ENCODE measurements around the gene ONECUT3. TPM values are rescaled to one million over a fixed set of nuclear protein-coding genes. Genes with fewer than 3 reads are reported as not detected.

The ONECUT3 gene
- total RNA-seq, 1 donor from 2014 or later = 41.9 TPM

DNA sequence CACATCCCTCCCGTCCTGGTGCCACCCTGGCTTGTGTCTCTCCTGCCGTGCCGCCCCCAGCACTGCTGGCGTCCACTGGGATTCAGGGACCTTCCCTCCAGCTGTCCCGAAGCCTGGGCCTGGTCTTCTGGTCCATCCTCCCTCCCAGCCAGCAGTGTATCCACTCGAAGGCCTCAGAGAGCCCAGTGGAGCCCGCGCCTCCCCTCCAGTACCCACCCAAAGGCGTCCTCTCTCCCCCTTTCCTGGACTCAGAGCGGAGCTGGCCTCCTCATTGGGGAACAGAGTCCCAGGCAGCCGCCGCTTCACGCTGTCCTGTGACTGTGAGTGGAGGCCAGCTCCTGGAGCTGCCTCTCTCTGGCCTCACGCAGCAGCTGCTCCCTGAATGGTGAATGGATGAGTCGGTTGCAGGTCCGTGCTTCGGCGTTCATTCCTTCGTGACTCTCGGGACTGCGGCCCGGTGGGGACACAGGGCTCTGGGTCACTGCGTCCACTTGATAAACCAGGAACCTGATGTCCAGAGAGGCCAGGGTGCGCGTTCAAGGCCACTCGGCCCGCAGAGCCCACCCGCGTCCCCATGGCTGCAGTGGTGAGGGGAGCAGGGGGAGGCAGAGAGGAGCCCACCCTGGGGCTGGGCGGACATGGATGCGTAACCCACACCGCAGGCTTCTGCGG is 12.1 kb downstream of the ONECUT3 start:
- H3K27ac Mint-ChIP-seq = no peak overlapping the region
- peaks cover 12% of the 10 kb centered on the region for H3K36me3 Mint-ChIP-seq (ENCODE audit: insufficient read depth)
- H3K9me3 Mint-ChIP-seq (ENCODE audit: low read depth) = peaks cover 2% of the 10 kb centered on the region
- TF ChIP-seq, protein P1, sequence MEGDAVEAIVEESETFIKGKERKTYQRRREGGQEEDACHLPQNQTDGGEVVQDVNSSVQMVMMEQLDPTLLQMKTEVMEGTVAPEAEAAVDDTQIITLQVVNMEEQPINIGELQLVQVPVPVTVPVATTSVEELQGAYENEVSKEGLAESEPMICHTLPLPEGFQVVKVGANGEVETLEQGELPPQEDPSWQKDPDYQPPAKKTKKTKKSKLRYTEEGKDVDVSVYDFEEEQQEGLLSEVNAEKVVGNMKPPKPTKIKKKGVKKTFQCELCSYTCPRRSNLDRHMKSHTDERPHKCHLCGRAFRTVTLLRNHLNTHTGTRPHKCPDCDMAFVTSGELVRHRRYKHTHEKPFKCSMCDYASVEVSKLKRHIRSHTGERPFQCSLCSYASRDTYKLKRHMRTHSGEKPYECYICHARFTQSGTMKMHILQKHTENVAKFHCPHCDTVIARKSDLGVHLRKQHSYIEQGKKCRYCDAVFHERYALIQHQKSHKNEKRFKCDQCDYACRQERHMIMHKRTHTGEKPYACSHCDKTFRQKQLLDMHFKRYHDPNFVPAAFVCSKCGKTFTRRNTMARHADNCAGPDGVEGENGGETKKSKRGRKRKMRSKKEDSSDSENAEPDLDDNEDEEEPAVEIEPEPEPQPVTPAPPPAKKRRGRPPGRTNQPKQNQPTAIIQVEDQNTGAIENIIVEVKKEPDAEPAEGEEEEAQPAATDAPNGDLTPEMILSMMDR (IDR thresholded peaks at IDR 0.05; ENCODE audit: unreplicated experiment) = no peak
- peaks cover 36% of the 10 kb centered on the region for H3K27me3 Mint-ChIP-seq
- DNase-seq (ENCODE audit: low spot score, unreplicated experiment) = no peak
- peaks cover 16% of the 10 kb centered on the region for H3K4me1 Mint-ChIP-seq (ENCODE audit: low read depth)
- no peak overlapping the region for H3K4me3 Mint-ChIP-seq (ENCODE audit: low read depth)

DNA sequence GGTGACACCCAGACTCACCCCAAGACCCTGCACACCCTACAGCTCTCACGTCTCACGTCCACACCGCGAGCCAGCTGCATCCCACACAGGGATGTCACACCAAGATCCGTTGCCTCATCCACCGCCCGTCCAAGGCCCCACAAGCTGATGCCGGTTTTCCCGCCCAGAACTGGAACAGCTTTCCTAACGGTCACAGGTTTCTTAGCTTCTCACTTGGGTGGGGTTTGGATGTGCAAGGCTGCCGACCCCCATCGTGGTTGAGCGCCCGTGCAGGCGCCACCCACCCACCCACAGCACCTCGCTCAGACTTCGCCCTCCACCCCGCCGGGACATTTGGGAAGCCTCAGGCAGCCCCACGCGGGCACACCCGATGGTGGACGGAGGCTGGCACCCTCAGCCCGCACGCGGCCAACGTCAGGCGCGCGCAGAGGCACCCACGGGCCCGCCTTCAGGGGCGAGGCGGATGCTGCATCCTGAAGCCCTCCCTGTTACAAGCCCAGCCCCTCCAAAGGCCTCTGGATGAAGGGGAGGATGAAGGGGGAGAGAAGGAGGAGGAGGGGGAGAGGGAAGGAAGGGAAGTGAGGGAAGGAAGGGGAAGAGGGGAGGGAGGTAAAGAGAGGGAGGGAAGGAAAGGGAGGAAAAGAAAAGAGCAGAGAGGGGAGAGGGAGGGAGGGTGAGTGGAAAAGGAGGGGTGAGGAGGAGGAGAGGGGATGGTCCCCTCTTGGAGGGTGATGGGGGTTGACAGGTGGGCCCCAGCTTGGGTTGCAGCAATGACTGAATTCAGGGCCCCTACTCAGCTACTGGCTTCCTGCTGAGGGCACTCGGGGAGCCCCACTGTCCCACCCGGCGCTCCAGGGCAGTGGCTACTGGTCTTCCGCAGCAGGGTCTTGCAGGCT is 12.8 kb downstream of the ONECUT3 start:
- no peak overlapping the region for H3K27ac Mint-ChIP-seq
- peaks cover 14% of the 10 kb centered on the region for H3K4me1 Mint-ChIP-seq (ENCODE audit: low read depth)
- no peak for DNase-seq (ENCODE audit: low spot score, unreplicated experiment)
- no peak overlapping the region for H3K4me3 Mint-ChIP-seq (ENCODE audit: low read depth)
- peaks cover 30% of the 10 kb centered on the region for H3K27me3 Mint-ChIP-seq
- TF ChIP-seq, protein P1 (IDR thresholded peaks at IDR 0.05; ENCODE audit: unreplicated experiment) = no peak
- peaks cover 10% of the 10 kb centered on the region for H3K9me3 Mint-ChIP-seq (ENCODE audit: low read depth)
- peaks cover 16% of the 10 kb centered on the region for H3K36me3 Mint-ChIP-seq (ENCODE audit: insufficient read depth)

- TF ChIP-seq, protein P1 (IDR thresholded peaks at IDR 0.05; ENCODE audit: unreplicated experiment) = no peak
- Mint-ChIP-seq H3K27ac (no peak overlapping the region), H3K4me1 (ENCODE audit: low read depth) (peaks cover 9% of the 10 kb centered on the region), H3K4me3 (ENCODE audit: low read depth) (no peak overlapping the region), H3K9me3 (ENCODE audit: low read depth) (peaks cover 11% of the 10 kb centered on the region), H3K27me3 (peaks cover 22% of the 10 kb centered on the region), H3K36me3 (ENCODE audit: insufficient read depth) (peaks cover 12% of the 10 kb centered on the region)
- DNase-seq (ENCODE audit: low spot score, unreplicated experiment) = no peak
Measured at GRCh38 chr19:1766800-1767352, 13.6 kb downstream of the ONECUT3 start.

DNA sequence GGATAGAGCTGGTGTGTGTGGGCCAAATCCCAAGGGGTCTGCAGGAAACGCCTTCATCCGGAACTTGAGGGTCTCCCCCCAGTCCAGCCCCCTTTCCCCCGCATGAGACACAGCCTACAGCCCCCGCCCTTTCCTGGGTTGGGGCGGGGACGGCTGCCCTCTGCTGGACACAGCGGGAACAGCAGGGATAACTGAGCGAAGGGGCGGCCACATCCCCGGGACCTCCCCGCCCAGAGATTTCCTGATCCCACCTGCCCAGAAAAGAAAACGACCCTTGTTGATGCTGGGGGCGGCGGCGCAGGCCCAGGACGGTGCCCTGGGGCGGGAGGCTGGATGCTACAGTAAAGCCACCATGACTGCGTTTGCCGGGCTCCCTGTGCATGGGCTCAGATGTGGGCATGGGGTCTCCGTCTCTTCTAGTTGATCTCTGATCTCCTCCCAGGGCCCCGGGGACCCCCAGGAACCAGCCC is 14.2 kb downstream of the ONECUT3 start:
- DNase-seq (ENCODE audit: low spot score, unreplicated experiment) = peak; percentile 69
- Mint-ChIP-seq H3K4me1 (ENCODE audit: low read depth) (peaks cover 9% of the 10 kb centered on the region), H3K9me3 (ENCODE audit: low read depth) (peaks cover 11% of the 10 kb centered on the region), H3K27me3 (peaks cover 24% of the 10 kb centered on the region), H3K4me3 (ENCODE audit: low read depth) (no peak overlapping the region), H3K36me3 (ENCODE audit: insufficient read depth) (peaks cover 14% of the 10 kb centered on the region), H3K27ac (peak overlapping the region; percentile 33)
- TF ChIP-seq, protein P1 (IDR thresholded peaks at IDR 0.05; ENCODE audit: unreplicated experiment) = peak; percentile 95

DNA sequence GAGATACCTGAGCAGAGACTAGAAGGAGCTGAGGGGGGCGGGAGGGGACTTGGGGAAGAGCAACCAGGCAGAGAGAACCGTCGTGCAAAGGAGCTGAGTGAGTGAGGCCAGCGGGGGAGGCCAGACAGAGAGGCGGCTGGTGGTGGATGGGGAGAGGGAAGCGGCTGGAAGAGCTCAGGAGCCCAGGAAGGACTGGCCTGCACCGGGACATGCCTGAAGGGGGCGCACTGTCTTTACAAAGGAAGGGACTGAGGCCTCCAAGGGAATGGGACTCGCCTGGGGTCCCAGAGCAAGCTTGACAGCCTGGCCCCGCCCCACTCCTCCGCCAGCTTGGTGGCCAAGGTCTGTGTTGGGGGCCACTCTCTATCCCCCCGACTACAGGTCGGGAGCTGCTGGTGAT is 14.9 kb downstream of the ONECUT3 start:
- Mint-ChIP-seq H3K27me3 (peaks cover 26% of the 10 kb centered on the region), H3K4me3 (ENCODE audit: low read depth) (no peak overlapping the region), H3K9me3 (ENCODE audit: low read depth) (peaks cover 11% of the 10 kb centered on the region), H3K4me1 (ENCODE audit: low read depth) (peaks cover 9% of the 10 kb centered on the region), H3K36me3 (ENCODE audit: insufficient read depth) (peaks cover 19% of the 10 kb centered on the region), H3K27ac (no peak overlapping the region)
- TF ChIP-seq, protein P1 (IDR thresholded peaks at IDR 0.05; ENCODE audit: unreplicated experiment) = peak; percentile 53
- peak; percentile 54 for DNase-seq (ENCODE audit: low spot score, unreplicated experiment)
